Measurements from ENCODE around the gene ELOVL5.
"Not testable (repeated sequence)": the region's sequence is repeated elsewhere in the genome, so short reads cannot be mapped to it uniquely, and the experiment has no call there.

The ELOVL5 gene

DNA sequence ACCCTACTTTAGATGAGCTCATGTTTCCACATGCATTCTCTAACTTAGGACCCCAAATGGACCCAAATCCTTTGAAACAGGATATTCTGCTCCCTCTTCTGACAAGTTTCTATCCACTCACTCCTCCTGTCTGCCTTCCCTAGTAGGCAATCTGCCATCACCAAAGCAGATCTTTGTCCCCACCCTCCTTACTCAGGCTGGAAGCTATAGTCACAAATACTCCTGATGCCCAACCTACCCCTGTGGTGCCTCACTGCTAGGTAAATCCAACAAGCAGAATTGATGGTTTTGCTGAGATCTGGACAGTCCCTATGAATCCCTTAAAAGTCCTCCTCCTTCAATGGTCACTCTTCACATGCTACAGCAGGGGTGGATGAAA is 21.7 kb downstream of the ELOVL5 start:
- DNase-seq, result no peak

GRCh38 chr6:53326372-53327016 is 22.3 kb downstream of the ELOVL5 start:
- no peak for DNase-seq

- no peak for DNase-seq
Measured at GRCh38 chr6:53325785-53326184, 23.0 kb downstream of the ELOVL5 start.

- DNase-seq, result no peak
Measured at GRCh38 chr6:53322188-53323029, 26.3 kb downstream of the ELOVL5 start.

DNA sequence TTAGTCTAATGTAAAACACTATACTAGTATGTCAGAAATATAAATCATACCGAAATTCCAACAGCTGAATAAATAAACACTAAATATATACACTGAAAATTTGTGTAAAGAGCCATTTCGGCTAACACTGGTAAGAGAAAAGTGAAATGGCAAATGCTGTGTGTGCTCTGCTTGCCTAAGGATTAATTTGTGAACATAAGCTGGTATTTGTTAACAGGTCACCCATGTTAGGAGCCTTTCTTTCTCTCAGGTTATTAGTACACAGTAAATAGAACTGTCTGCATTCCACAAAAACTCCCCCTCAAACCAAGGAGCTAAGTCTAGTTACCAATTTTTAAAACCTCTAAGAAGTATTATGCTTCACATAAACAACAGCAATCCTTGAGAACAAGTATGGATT is 27.0 kb downstream of the ELOVL5 start:
- DNase-seq, result no peak

- DNase-seq, result no peak
Measured at GRCh38 chr6:53320964-53321363, 27.8 kb downstream of the ELOVL5 start.

GRCh38 chr6:53318429-53318828 is 30.3 kb downstream of the ELOVL5 start:
- DNase-seq, result no peak

DNA sequence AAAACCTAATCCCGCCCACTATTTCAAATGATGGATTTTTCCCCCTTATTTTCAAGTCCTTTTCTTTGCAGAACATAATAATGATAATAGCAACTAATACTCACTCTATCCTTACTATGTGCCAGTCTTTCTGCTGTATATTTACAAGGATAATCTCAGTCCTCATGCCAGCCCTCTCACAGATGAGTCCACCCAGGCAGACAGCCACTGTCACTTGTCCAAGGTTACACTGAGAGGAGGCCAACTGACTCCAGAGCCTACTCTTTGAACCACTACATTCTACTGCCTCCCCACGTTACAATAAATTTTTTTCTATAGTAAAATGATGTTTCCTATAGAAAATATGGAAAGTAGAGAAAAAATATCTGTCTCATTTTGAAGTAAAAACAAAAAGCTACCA is 30.9 kb downstream of the ELOVL5 start:
- no peak for DNase-seq

- DNase-seq, result not testable (repeated sequence)
Measured at GRCh38 chr6:53317299-53317698, 31.5 kb downstream of the ELOVL5 start.

DNA sequence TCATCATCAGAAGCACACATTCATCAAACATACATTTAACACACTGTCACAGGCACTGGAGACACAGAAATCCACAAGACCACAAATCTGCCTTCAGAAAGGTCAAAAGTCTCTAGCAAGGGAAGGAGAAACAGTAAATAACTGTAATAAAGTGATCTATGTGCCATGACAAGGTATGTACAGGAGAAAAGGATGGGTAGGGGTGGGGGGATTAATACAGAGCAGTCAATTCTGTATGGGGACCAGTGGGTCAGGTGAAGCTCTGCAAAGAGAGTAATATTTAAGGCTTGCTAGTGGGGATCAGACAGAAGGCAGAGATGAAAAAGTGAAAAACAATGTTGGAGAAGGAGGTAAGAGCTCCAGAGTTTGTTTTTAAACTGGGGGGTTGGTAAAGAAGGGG is 32.6 kb downstream of the ELOVL5 start:
- no peak for DNase-seq

DNA sequence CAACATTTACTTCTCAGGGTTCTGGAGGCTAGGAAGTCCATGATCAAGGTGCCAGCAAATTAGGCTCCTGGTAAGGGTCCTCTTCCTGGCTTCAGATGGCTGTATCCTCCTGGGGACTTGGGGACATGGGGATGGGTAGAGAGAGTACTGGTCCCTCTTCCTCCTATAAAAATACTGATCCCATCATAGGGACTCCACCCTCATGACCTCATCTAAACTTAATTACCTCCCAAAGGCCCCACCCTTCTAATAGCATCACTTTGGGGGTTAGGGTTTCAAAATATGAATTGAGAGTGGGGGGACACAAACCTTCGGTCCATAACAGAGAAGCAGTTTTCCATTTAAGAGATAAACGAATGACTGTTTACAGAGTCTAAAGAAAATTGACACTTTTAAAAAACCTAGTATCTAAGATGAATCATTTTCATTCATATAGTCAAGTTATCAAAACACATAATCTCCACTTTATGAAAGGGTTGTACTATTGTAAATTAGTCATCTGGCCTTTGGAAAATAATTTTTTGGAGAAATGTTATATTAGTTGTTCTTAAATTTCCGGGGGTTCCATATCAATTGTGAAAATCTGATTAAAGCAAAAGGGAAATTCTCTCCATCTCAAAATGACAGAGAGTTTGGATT is 33.5 kb downstream of the ELOVL5 start:
- no peak for DNase-seq

DNA sequence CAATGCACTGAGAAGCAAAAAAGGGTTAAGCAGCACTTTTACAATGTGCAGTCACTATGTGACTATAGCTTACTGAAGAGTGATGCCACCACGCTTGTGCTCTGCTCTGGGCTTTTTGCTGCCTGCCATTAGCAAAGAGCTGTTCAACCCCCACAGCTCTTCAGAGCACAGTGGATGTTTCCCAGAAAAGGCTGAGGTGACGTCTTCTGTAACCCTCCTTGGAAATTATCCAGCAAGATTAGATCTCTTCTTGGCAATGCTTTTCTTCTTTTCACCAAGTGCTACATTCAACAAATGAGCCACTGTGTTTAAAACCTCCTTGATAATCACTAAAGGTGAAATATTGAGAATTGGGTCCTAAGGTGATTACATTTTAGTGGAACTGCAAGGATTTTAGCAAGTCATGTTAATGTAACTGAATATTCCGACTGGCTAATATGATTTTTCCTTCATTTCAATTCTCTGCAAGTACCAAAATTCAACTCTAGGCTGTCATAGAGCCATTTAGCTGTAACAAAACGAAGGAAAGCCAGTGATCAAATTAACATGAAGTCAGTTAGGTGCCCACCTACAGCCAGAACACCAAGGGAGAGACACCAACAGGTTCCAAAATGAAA is 34.9 kb downstream of the ELOVL5 start:
- no peak for DNase-seq

GRCh38 chr6:53312355-53312754 is 36.4 kb downstream of the ELOVL5 start:
- DNase-seq, result no peak

GRCh38 chr6:53311586-53311935 is 37.2 kb downstream of the ELOVL5 start:
- no peak for DNase-seq

- DNase-seq, result no peak
Measured at GRCh38 chr6:53310771-53311585, 37.8 kb downstream of the ELOVL5 start.

GRCh38 chr6:53309901-53310300 is 38.8 kb downstream of the ELOVL5 start:
- no peak for DNase-seq

GRCh38 chr6:53309059-53309900 is 39.5 kb downstream of the ELOVL5 start:
- no peak for DNase-seq

GRCh38 chr6:53306819-53307347 is 41.9 kb downstream of the ELOVL5 start:
- DNase-seq, result no peak

DNA sequence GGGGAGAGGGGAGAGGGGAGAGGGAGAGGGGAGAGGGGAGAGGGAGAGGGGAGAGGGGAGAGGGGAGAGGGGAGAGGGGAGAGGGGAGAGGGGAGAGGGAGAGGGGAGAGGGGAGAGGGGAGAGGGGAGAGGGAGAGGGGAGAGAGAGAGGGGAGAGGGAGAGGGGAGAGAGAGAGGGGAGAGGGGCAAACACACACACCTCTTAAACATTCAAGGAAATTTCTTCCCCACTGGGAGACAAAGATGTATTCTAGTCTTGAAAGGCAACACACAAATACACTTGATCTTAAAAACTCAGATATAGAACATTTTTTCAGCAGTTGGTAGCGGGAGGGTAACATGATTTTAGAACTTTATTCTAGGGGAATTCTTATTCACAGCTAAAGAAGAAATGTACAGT is 42.5 kb downstream of the ELOVL5 start:
- DNase-seq, result not testable (repeated sequence)

DNA sequence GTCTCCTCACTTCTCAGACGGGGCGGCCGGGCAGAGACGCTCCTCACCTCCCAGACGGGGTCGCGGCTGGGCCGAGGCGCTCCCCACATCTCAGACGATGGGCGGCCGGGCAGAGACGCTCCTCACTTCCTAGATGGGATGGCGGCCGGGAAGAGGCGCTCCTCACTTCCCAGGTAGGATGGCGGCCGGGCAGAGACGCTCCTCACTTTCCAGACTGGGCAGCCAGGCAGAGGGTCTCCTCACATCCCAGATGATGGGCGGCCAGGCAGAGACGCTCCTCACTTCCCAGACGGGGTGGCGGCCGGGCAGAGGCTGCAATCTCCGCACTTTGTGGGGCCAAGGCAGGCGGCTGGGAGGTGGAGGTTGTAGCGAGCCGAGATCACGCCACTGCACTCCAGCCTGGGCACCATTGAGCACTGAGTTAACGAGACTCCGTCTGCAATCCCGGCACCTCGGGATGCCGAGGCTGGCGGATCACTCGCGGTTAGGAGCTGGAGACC is 43.2 kb downstream of the ELOVL5 start:
- not testable (repeated sequence) for DNase-seq

GRCh38 chr6:53304953-53305352 is 43.8 kb downstream of the ELOVL5 start:
- not testable (repeated sequence) for DNase-seq

Data from stimulated activated CD4-positive, alpha-beta T cell treated with anti-CD3 and anti-CD28 coated beads, Interleukin-12 subunit alpha, Interleukin-12 subunit beta, amount 100 ng/mL, for 4 hours (primary cell).